Superior temporal gyrus (tissue), 1 donor: ENCODE results near the gene TRDMT1.

ENCODE experiments used
- DNase-seq: peaks from one replicate; pipeline ENCODE4 v3.0.0-alpha.2; 2016; ENCODE audit errors: extremely low spot score

Gene TRDMT1

GRCh38 chr10:17098012-17098411, 103.5 kb downstream of the TRDMT1 start:
- no peak for DNase-seq
